Ectodermal cell (in vitro differentiated cells): ENCODE data around the gene LSMEM2.
"Not testable (repeated sequence)": the region's sequence is repeated elsewhere in the genome, so short reads cannot be mapped to it uniquely, and the experiment has no call there.

Experiments
- H3K27ac ChIP-seq: 2 replicates; pipeline ENCODE4 v1.7.0; 2013; ENCODE audit warnings: mild to moderate bottlenecking, low read depth, low read length; ENCODE audit not compliant: insufficient read depth, poor library complexity, severe bottlenecking
- H3K27me3 ChIP-seq: 2 replicates; pipeline ENCODE4 v1.7.0; 2013; ENCODE audit warnings: mild to moderate bottlenecking, low read length; ENCODE audit not compliant: insufficient read depth, control insufficient read depth, poor library complexity, severe bottlenecking
- H3K36me3 ChIP-seq: one replicate; pipeline ENCODE4 v1.7.0; 2013; ENCODE audit warnings: low read length; ENCODE audit not compliant: control insufficient read depth, insufficient read depth
- H3K4me1 ChIP-seq: one replicate; pipeline ENCODE4 v1.7.0; 2013; ENCODE audit warnings: low read length; ENCODE audit not compliant: control insufficient read depth, insufficient read depth
- H3K4me3 ChIP-seq: 2 replicates; pipeline ENCODE4 v1.7.0; 2013; ENCODE audit warnings: low read depth, low read length, control low read depth; ENCODE audit not compliant: insufficient read depth
- H3K9me3 ChIP-seq: 2 replicates; pipeline ENCODE4 v1.7.0; 2013; ENCODE audit warnings: mild to moderate bottlenecking, low read length, moderate library complexity; ENCODE audit not compliant: control insufficient read depth
- WGBS, 2 experiments: methylation state at CpG; one replicate each; pipeline ENCODE4 v1.1.7; 2013; ENCODE audit warnings: missing lambda C conversion rate in 2 of 2; 5-methylcytosine and 5-hydroxymethylcytosine counted together

Gene LSMEM2

DNA sequence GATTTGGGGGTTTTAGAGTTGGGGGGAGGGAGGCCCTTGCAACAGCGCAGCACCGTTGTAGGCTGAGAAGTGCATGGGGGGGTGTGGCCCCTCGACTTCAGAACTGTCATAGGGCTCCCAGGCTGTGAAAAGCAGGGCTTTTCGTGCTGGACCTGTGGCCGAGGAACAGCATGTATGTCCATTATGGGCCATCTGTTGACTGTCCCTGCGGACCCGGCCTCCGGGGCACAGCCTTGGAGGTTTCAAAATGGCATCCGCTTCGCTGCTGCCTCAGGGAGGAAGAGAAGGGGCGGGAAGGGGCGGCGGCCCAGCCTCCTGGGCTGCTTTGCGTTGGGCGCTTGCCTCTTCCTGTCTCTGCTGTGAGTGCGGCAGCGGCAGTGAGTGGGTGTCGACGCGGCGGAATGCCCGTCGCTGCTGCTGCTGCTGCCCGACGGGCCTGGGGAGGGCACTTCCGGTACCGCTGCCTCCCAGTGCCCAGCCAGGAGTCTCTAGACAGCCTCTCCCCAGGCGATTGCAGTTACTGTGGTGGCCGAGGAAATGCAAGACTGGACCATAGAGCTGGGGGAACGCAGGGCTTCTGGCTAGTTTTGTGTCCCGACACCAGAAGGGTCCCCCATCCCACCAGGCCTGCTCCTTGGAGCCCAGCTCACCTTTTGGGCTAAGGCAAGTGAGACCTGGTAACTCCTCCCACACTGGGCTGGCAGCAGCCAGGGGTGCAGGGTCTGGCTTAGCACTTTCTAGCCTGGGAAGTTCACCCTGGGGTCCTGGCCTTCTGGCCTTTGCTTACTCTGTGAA, 40.9 kb upstream of the LSMEM2 start:
- Histone ChIP-seq H3K27ac (peak overlapping the region; percentile 48), H3K4me1 (peaks cover 56% of the 10 kb centered on the region), H3K27me3 (no peaks in the 10 kb centered on the region), H3K4me3 (peak overlapping the region; percentile 81), H3K9me3 (no peaks in the 10 kb centered on the region), H3K36me3 (no peaks in the 10 kb centered on the region)
- 7% methylated on average over 31 of the region's 31 CpGs for WGBS, 2 experiments

DNA sequence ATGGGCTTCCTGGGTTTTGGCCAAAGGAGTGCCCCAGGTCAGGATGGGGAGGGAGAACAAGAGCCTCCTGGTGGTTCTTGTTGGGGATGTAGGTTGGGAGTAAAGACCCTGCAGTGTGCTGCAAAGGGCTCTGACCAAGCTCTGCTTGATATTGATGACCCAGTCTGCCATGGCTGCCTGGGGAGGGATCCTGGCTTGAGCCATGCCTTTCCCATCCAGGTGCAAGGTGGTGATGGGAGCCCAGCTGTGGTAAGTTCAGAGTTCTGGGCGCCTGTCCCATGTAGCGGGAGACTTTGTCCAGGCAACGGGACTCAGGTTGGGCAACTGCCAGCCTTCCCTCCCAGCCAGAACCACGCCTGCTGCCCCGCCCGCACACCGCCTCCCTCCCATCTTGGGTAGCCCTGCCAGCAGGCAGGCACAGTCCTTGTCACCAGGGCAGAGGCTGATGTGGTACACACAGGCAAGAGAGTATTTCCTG, 40.3 kb upstream of the LSMEM2 start:
- WGBS, 2 experiments = 87 to 91% methylated on average over 7 of the region's 7 CpGs
- no peaks in the 10 kb centered on the region for H3K36me3 ChIP-seq
- H3K4me3 ChIP-seq = peak overlapping the region; percentile 81
- H3K4me1 ChIP-seq = peaks cover 56% of the 10 kb centered on the region
- H3K9me3 ChIP-seq = no peaks in the 10 kb centered on the region
- H3K27me3 ChIP-seq = no peaks in the 10 kb centered on the region
- H3K27ac ChIP-seq = no peak overlapping the region

DNA sequence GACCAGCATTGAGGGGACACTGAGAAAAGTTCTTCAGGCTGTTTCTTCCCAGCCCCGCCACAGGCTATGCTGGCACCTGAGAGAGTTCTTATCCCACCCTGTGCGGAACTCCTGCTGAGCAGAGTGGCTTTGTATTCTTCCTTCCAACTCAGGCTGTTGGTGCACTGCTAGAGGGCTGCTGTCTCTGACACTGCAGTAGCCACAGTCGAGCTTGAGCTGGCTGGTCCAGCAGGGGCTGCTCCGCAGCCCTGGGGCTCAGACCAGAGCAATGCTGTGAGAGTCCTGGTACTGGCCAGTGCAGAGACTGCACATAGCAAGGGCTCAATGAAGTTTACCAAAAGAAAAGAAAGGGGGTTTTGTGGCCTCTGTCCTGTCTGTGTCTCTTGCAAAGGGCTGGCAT, 39.2 kb upstream of the LSMEM2 start:
- 47 to 53% methylated on average over 4 of the region's 4 CpGs for WGBS, 2 experiments
- H3K27me3 ChIP-seq = no peaks in the 10 kb centered on the region
- peaks cover 55% of the 10 kb centered on the region for H3K4me1 ChIP-seq
- H3K9me3 ChIP-seq = no peaks in the 10 kb centered on the region
- H3K27ac ChIP-seq = peak overlapping the region; percentile 50
- peak overlapping the region; percentile 81 for H3K4me3 ChIP-seq
- no peaks in the 10 kb centered on the region for H3K36me3 ChIP-seq

DNA sequence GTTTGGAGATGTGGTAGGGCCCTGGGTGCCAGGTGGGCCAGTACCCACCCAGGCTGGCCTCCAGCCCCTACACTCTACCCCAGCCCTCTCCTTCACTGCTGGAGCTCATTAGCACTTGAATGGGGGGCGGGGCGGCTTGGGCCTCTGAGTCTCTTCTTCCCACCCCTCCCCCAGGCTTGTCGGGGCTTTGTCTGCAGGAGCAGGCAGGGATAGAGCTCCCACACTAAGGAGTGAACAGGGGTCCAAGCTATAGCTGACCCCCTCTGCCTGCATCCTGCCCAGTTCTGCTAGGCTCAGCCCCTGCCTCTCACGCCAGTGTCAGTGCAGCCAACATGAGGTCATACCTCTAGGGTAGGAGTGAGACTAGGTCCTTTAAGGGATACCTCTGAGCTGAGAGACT, 37.7 kb upstream of the LSMEM2 start:
- WGBS, 2 experiments = 1 to 2% methylated on average over 4 of the region's 4 CpGs
- H3K27me3 ChIP-seq = no peaks in the 10 kb centered on the region
- H3K36me3 ChIP-seq = no peaks in the 10 kb centered on the region
- no peaks in the 10 kb centered on the region for H3K9me3 ChIP-seq
- H3K27ac ChIP-seq = peak overlapping the region; percentile 93
- H3K4me3 ChIP-seq = peak overlapping the region; percentile 22
- peaks cover 69% of the 10 kb centered on the region for H3K4me1 ChIP-seq

DNA sequence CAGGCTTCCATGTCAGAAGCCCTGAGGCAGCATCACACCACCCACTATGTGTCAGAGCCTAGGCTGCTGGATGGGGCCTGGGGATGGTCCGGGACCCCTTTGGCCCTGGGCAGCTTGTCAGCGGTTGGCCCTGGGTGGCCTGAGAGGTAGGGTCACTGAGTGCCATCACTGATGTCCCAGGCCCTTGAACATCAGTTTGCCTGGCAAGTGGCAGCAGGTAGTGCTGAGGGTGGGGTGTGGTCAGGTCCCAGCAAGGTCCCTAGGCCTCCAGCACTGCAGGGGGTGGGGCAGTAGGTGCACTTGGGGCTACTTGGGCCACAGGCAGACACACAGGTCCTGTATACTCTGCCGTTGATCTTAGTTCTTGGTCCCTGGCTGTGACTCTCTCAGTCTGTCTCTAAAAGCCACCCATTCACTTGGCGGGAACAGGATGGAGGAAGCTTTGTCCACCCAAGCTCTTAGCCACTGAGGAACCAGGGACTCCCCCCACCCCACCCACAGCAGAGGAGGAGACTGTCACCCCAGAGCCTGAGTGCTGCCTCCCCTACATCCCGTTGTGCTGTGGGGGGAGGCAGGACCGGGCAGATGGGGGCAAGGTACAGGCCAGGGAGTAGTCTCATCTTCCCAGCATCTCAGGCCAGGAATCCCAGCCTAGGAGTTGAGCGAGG, 37.0 kb upstream of the LSMEM2 start:
- 77 to 81% methylated on average over 7 of the region's 7 CpGs for whole genome bisulfite sequencing, 2 experiments
- H3K27ac ChIP-seq = peak overlapping the region; percentile 93
- H3K27me3 ChIP-seq = no peaks in the 10 kb centered on the region
- H3K4me3 ChIP-seq = peak overlapping the region; percentile 22
- H3K4me1 ChIP-seq = peaks cover 76% of the 10 kb centered on the region
- no peaks in the 10 kb centered on the region for H3K36me3 ChIP-seq
- H3K9me3 ChIP-seq = no peaks in the 10 kb centered on the region

DNA sequence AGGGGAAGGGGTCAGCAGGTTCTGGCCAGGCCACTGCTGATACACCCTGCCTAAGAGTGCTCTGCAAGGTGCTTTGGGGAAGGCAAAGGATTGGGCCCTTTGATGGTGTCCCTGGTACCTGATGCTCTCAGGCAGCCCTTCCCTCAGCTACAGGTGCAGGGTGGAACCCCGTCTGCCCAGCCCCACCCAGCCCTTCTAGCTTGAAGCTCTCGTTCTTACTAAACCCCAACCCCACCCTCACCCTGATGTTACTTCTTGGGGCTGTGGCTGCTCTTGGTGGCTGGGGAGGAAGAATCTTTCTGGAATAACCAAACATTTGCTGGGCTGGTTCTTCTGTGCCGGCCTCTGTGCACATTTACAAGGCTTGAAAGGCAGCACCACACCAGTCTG, 36.5 kb upstream of the LSMEM2 start:
- Histone ChIP-seq H3K4me1 (peaks cover 80% of the 10 kb centered on the region), H3K4me3 (peak overlapping the region; percentile 22), H3K27ac (no peak overlapping the region), H3K27me3 (no peaks in the 10 kb centered on the region), H3K9me3 (no peaks in the 10 kb centered on the region), H3K36me3 (no peaks in the 10 kb centered on the region)
- 80 to 87% methylated on average over 3 of the region's 3 CpGs for WGBS, 2 experiments

DNA sequence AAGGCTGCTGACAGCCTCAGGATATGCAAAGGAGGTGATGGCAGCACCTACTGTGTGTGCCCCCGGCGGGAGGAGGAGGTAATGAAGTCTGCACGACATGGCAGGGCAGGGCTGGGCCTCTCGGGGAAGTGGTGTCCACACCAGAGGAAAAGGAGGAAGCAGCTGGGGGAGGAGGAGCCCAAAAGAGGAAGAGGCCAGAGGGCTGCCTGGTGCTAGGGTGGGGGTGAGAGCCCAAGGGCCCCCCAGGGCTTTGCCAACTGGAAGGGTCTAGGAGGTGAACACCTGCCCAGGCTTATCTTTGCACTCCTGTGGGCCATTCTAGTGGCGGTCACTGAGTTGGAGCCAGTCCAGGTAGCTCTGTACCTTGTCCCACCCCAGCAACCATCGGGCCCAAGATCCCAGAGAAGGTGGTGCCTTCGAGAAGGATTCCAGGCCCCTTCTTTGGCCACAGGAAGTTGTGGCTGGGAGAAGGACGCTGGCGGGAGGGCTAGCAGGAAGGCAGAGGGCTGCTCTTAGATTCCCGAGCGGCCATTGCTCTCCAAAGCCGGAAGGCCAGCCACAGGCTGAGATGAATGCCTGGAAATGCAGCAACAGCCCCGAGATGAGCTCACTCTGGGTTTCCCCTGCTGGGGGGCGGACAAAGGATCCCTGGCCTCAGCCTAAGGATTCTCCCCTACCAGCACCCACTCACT, 35.9 kb upstream of the LSMEM2 start:
- no peaks in the 10 kb centered on the region for H3K36me3 ChIP-seq
- 77 to 80% methylated on average over 14 of the region's 14 CpGs for WGBS, 2 experiments
- H3K27me3 ChIP-seq = no peaks in the 10 kb centered on the region
- H3K4me3 ChIP-seq = no peak overlapping the region
- peaks cover 84% of the 10 kb centered on the region for H3K4me1 ChIP-seq
- no peaks in the 10 kb centered on the region for H3K9me3 ChIP-seq
- H3K27ac ChIP-seq = no peak overlapping the region

DNA sequence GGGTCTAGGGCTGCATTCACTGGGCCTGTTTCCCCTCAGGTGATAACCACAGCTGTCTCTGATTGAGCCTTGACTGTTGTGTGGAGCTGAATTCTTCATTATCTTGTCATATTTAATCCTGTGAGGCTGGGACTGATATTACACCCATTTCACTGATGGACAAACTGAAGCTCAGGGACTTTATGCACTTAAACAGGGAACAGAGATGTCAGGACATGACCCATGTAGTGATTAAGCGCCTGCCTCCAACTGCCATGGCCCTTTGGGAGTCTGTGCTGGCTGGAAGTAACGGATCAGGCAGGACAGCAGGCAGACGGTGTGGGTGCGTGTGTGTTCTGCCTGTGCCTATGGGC, 35.4 kb upstream of the LSMEM2 start:
- H3K36me3 ChIP-seq = no peaks in the 10 kb centered on the region
- H3K27ac ChIP-seq = no peak overlapping the region
- 93 to 98% methylated on average over 4 of the region's 4 CpGs for WGBS, 2 experiments
- H3K27me3 ChIP-seq = no peaks in the 10 kb centered on the region
- H3K4me3 ChIP-seq = no peak overlapping the region
- no peaks in the 10 kb centered on the region for H3K9me3 ChIP-seq
- peaks cover 81% of the 10 kb centered on the region for H3K4me1 ChIP-seq

DNA sequence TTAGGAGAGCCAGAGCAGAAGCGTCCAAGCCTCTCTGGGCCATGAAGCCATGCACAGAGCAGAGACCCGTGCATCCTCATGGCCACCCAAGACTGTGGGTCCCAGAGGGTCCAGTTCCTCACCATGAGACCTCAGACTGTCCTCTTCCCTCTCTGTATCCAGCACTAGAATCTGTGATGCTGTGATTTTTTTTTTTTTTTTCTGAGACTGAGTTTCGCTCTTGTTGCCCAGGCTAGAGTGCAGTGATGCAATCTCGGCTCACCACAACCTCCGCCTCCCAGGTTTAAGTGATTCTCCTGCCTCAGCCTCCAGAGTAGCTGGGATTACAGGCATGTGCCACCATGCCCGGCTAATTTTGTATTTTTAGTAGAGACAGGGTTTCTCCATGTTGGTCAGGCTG, 34.1 kb upstream of the LSMEM2 start:
- 92 to 95% methylated on average over 6 of the region's 6 CpGs for WGBS, 2 experiments

DNA sequence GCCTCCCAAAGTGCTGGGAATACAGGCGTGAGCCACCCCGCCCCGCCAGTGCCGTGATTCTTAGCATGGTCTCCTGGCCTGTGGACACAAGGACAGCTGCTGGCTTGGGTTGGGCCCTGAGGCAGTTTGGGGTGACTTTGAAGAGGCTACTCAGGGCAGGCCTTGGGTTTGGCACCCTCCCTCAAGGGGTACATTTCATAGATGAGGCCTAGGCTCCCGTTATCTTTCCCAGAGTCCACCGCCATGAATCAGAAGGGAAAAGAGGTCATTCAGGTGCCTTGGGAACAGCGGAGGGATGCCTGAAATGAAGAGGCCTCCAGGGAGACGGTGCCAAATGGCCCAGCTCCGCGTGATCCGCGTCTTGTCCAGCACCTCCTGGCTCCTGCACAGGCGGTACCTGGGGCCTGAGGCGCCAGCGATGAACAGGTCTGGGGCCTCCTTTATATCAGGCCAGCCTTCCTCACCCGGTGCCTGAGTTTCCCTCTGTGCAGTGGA, 33.6 kb upstream of the LSMEM2 start:
- Histone ChIP-seq H3K4me1 (peaks cover 65% of the 10 kb centered on the region), H3K9me3 (no peaks in the 10 kb centered on the region), H3K36me3 (peaks cover 5% of the 10 kb centered on the region), H3K27me3 (no peaks in the 10 kb centered on the region), H3K4me3 (no peak overlapping the region), H3K27ac (peak overlapping the region; percentile 80)
- WGBS, 2 experiments = 84 to 87% methylated on average over 16 of the region's 16 CpGs

More for the DNA sequence above, 34.1 kb upstream of the LSMEM2 start:
- Histone ChIP-seq H3K4me1 (peaks cover 70% of the 10 kb centered on the region), H3K27ac (peak overlapping the region; percentile 44)
- H3K36me3 ChIP-seq, H3K9me3 ChIP-seq, H3K27me3 ChIP-seq, H3K4me3 ChIP-seq: not testable (repeated sequence)
